ENCODE measurements around the gene S100P.
"Not testable (repeated sequence)": the region's sequence is repeated elsewhere in the genome, so short reads cannot be mapped to it uniquely, and the experiment has no call there.

Gene S100P

GRCh38 chr4:6673191-6673659 lies 20.5 kb upstream of the S100P start:
- not testable (repeated sequence) for DNase-seq (ENCODE audit: low read depth in 2 of 2)

- peak; percentile 84 to 88 for DNase-seq (ENCODE audit: low read depth in 2 of 2)
These were observed 19.8 kb upstream of the S100P start for GRCh38 chr4:6673660-6674499.

- DNase-seq (ENCODE audit: low read depth in 2 of 2): peak in 1 of 2 donors; percentile 55
These were observed 19.1 kb upstream of the S100P start for GRCh38 chr4:6674500-6675149.

- no peak for DNase-seq (ENCODE audit: low read depth in 2 of 2)
These were observed 16.7 kb upstream of the S100P start for GRCh38 chr4:6676722-6677558.

GRCh38 chr4:6680372-6681034 lies 13.2 kb upstream of the S100P start:
- no peak for DNase-seq (ENCODE audit: low read depth in 2 of 2)

- DNase-seq (ENCODE audit: low read depth in 2 of 2): no peak
These were observed 12.5 kb upstream of the S100P start for GRCh38 chr4:6681191-6681590.

GRCh38 chr4:6682862-6683590 lies 10.7 kb upstream of the S100P start:
- no peak for DNase-seq (ENCODE audit: low read depth in 2 of 2)

- DNase-seq (ENCODE audit: low read depth in 2 of 2): no peak
These were observed 9.0 kb upstream of the S100P start for GRCh38 chr4:6684656-6685055.

GRCh38 chr4:6686104-6686787 lies 7.4 kb upstream of the S100P start:
- DNase-seq (ENCODE audit: low read depth in 2 of 2): no peak

- DNase-seq (ENCODE audit: low read depth in 2 of 2): no peak
These were observed 5.5 kb upstream of the S100P start for GRCh38 chr4:6687947-6688878.

GRCh38 chr4:6688879-6689505 lies 4.7 kb upstream of the S100P start:
- peak; percentile 49 to 58 for DNase-seq (ENCODE audit: low read depth in 2 of 2)

- DNase-seq (ENCODE audit: low read depth in 2 of 2): no peak
These were observed 4.1 kb upstream of the S100P start for GRCh38 chr4:6689506-6689960.

GRCh38 chr4:6692379-6692778 lies 1.3 kb upstream of the S100P start:
- no peak for DNase-seq (ENCODE audit: low read depth in 2 of 2)

GRCh38 chr4:6692806-6693205 lies 872 bp upstream of the S100P start:
- no peak for DNase-seq (ENCODE audit: low read depth in 2 of 2)

- DNase-seq (ENCODE audit: low read depth in 2 of 2): no peak
These were observed 661 bp downstream of the S100P start for GRCh38 chr4:6694177-6694901.

GRCh38 chr4:6695660-6696610 lies 2.3 kb downstream of the S100P start:
- no peak for DNase-seq (ENCODE audit: low read depth in 2 of 2)

- DNase-seq (ENCODE audit: low read depth in 2 of 2): no peak
These were observed 2.9 kb downstream of the S100P start for GRCh38 chr4:6696611-6697010.

All from stimulated activated CD4-positive, alpha-beta T cell treated with anti-CD3 and anti-CD28 coated beads, Interleukin-1b, Interleukin-23, amount 100 ng/mL, for 4 hours (primary cell).